HG02943 (cell line): ENCODE data around the gene CCDC40.
"Not testable (repeated sequence)": the region's sequence is repeated elsewhere in the genome, so short reads cannot be mapped to it uniquely, and the experiment has no call there.

Source experiments
- ATAC-seq: cut with Tn5 transposase; IDR thresholded peaks from one replicate; pipeline ENCODE4 v1.9.1; 2021; ENCODE audit warnings: mild to moderate bottlenecking, low read depth, moderate library complexity; ENCODE audit not compliant: unreplicated experiment

Gene CCDC40, protein sequence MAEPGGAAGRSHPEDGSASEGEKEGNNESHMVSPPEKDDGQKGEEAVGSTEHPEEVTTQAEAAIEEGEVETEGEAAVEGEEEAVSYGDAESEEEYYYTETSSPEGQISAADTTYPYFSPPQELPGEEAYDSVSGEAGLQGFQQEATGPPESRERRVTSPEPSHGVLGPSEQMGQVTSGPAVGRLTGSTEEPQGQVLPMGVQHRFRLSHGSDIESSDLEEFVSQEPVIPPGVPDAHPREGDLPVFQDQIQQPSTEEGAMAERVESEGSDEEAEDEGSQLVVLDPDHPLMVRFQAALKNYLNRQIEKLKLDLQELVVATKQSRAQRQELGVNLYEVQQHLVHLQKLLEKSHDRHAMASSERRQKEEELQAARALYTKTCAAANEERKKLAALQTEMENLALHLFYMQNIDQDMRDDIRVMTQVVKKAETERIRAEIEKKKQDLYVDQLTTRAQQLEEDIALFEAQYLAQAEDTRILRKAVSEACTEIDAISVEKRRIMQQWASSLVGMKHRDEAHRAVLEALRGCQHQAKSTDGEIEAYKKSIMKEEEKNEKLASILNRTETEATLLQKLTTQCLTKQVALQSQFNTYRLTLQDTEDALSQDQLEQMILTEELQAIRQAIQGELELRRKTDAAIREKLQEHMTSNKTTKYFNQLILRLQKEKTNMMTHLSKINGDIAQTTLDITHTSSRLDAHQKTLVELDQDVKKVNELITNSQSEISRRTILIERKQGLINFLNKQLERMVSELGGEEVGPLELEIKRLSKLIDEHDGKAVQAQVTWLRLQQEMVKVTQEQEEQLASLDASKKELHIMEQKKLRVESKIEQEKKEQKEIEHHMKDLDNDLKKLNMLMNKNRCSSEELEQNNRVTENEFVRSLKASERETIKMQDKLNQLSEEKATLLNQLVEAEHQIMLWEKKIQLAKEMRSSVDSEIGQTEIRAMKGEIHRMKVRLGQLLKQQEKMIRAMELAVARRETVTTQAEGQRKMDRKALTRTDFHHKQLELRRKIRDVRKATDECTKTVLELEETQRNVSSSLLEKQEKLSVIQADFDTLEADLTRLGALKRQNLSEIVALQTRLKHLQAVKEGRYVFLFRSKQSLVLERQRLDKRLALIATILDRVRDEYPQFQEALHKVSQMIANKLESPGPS

DNA sequence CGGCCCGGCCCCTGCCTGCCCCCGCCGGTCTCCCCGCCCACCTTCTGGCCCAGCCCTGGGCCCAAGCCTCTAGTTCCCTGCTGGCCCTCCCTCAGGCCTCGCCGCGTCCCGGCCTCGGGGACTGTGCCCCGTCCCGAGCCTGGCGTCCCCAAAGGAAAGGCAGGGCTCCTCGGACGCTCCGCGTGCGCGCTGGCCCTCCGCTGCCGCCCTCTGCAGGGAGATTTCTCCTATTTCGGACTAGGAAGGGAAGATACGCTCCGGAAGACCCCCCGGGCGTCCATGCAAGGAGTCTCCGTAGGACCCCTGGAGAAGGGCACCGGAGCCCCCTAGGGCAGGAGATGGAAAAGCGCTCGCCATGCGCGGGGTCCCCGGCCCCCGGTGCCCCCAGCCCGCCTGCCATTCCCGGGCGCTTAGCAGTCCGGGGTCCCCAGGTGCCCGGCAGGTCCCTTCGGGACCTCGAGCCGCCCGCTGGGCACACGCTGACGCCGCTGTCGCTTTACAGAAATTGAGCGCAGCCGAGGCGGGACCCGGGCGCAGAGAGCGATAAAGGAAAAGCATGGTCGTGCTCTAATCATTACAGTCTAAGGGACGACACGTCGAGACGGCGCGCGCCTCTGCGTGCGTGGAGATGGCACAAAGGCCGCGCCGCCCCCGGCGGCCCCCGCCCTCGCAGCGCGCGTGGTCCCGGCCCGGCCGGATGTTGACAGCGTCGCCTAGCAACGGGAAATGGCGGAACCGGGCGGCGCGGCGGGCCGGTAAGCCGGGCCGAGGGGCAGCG lies at the start of gene CCDC40:
TSS of gene CCDC40 (plus strand) at position 706 of the 778 bp plus-strand sequence. CDS start at position 727, 21 bp downstream.
- ATAC-seq, result no peak

DNA sequence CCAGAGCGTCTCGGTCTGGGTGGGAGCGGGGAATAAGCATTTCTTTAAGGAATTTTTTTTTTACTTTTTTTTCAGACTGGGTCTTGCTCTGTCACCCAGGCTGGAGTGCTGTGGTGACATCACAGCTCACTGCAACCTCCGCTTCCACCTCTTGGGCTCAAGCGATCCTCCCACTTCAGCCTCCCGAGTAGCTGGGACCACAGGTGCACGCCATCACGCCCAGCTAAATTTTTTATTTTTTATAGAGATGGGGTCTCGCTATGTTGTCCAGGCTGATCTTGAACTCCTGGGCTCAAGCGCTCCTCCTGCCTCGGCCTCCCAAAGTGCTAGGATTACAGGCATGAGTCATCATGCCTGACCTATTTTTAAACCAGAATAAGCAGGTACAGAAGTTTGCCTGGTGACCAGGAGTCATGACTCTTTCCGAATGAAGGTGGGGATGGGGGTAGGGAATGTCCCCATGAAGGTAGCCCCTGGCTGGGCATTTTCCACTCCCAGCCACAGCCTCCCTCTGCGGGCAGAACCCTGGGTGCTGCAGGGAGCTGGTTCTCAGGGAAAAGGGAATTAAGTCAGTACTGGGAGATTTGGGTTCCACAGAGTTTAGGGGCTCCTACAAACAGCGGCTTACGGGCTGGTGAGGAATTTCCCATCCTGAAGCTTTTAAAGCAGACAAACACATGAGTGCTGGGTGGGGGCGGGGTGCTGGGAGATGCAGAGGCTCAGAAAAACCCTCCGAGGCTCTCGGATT lies 49.1 kb upstream of the CCDC40 start:
- no peak for ATAC-seq

DNA sequence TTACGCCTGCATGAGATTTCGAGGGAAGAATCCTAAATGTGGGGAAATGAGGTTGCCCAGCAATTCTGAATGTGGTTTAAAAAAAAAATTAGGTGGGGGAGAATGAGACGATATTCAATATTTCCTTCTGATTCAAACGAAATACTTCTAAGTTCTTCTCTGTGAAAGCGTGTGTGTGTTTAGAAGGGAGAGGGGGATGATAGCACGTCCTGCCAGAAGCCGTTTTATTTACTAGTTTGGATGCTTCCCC lies 48.6 kb upstream of the CCDC40 start:
- no peak for ATAC-seq

DNA sequence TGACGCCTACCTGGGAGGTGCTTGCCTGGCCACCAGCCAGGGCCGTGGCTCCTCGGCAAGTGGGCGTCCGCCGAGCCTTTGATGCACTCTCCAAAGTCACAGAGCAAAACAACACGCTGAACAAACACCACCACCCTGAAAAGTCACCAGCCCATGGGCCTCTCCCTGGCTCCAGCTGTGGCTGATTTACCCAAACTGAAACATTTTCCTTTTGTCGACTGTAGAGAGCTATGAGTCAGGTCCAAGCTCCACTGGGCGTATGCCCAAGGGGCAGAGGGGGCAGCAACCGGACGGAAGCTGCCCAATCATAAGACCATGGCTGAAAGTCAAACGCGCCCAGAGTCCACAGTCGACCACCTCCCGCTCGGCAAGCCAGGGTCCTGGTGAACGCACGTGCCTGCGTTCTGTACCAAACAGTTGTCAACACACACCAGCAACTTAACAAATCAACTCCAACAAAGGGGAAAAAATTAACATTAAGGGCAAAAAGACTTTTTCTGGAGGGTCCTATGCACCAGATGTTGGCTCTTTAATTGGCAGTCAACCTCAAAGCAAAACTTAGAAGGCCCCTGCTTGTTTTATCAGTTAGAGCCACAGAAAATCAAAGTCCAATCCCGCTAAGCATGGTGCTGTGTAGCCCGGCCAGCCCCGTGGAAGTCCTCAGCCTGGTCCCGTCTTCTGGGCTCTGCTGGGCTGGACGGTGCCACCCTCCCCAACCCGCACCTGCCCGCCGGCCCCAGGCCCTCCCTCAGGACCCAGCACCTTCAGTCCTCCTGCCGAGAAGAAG lies 48.1 kb upstream of the CCDC40 start:
- no peak for ATAC-seq

DNA sequence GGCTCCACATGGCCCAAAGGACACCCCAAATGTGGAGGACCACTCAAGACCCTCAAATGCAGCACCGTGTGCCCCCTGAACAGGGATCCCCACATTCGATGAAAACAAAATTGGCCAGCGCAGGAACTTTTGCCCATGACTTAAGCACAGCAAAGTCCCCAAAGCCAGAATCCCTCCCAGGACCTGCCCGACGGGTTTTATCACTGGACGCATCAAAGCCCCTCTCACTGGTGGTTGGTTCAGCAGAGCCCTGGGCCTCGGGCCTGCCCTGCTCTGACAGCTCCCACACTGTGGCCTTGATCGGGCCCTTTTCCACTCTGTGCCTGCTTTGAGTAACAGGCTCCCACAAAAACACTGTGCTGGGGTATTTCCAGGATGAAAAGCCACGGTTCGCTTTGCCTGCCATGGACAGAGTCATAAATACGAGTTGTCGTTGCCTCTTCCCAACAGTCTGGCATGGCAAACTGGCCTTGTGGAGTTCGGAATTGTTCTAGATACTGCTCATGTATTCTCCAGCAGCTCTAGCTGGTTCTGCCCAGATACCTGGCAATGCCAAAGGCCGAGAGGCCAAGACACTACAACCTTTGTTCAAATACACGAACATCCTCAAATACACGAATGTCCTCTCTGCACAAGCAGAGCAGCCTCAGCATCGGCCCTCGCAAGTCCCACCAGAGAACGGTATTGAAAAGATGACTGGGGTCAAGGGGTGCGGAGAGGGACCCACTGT lies 47.2 kb upstream of the CCDC40 start:
- no peak for ATAC-seq

DNA sequence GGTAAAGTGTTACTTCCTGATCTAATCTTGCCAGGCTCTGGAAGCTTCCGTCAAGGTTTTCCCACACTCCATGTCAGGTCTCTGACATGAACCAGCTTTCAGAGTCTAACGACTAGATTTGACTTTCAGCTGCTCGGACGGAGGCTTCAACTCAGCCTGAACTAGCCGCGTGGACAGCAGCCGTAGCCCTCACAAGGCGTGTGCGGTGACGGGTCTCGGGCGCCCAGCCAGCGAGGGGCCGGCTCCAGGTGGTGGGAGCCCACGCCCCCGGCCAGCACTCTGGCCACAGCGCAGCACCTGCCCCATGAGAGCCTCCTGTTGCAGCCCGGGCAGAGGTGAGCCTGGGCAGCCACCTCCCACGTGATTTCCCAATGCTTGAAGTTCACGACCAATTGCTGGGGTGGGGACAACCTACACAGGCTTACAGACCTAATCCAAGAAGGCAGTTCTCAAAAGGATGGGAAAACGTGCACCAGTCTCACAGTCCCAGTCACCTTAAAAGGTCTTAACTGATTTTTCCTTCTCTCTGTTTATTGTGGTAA lies 46.3 kb upstream of the CCDC40 start:
- ATAC-seq, result no peak

DNA sequence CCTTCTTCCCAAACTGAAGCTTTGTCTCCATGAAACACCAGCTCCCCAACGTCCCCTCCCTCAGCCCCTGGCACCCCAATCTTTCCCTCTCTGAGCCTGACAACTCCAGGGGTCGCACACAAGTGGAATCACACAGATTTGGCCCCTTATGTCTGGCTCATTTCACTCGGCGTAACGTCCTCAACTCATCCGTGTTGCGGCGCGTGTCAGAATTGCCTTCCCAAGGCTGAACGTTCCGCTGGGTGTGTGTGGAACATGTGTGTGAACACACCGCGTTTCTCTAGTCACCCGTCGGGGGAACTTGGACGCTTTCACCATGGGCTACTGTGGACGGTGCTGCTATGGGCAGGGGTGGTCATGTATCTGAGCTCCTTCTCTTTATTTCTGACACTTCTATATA lies 45.7 kb upstream of the CCDC40 start:
- ATAC-seq, result no peak

DNA sequence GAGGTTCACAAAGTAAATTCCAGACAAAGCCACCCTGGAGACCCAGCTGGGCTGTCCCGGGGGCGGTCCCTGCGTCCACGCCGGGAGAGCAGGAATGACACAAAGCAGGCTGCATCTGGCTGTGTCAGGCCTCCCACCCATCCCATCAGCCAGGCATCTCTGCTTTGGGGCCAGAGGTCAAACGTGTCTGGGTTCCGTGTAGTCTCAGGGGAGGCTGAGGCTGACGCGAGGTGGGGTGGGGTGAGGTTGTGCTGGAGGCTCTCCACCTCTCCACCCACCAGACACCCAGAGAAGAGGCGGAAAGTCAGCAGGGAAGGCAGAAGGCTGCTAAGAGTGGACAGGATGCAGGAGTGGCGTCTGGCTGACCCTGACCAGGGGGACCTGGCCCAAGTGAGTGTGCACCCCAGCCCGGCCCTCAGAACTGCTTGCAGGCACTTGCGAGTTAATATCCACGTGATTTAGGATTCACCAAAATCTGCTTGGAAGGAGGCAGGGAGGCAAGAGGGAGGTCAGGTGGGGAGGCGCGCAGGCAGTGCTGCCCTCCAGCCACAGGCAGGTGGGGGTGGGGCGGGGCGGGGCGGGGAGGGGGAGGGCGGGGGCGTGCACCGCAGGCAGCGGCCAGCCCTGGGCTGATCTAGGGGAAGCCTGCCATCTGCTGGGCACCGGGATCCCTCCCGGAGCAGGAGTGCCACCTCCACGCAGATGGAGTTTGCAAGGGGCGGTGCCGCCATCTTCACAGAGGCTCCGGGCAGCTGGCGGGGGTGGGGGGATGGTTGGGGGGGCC lies 45.1 kb upstream of the CCDC40 start:
- no peak for ATAC-seq

DNA sequence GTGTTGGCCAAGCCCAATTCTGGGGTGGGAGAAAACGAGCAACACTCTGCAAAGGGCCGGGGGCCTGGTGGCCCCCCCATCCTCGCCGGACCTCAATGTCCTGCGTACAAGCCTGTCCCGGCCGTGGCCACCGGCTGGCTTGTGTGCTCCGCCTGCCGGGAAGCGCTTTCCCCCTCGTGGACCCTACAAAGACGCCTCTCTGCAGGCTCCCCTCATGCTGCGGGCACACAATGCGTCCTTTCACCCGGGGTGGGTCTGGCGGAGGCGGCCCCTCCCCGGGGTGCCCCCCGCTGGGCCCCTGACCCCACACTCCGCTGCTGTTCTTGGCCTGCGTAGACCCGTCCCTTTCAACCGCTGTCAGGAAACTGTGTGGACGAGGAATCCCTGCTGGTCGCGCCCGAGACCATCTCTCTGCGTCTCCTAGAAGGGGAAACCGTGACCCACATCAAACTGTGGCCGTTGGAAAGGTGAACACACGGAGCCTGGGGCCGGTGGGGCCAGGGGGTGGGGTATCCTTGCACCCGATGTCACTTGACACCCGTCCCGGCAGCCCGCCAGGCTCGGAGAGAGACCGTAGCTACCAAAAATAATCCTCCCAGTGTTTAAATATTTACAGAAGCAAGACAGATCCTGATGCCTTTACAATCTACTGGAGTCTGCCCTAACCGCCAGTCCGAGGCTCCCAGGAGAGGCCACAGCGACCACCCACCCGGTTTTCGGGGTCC lies 44.4 kb upstream of the CCDC40 start:
- no peak for ATAC-seq

DNA sequence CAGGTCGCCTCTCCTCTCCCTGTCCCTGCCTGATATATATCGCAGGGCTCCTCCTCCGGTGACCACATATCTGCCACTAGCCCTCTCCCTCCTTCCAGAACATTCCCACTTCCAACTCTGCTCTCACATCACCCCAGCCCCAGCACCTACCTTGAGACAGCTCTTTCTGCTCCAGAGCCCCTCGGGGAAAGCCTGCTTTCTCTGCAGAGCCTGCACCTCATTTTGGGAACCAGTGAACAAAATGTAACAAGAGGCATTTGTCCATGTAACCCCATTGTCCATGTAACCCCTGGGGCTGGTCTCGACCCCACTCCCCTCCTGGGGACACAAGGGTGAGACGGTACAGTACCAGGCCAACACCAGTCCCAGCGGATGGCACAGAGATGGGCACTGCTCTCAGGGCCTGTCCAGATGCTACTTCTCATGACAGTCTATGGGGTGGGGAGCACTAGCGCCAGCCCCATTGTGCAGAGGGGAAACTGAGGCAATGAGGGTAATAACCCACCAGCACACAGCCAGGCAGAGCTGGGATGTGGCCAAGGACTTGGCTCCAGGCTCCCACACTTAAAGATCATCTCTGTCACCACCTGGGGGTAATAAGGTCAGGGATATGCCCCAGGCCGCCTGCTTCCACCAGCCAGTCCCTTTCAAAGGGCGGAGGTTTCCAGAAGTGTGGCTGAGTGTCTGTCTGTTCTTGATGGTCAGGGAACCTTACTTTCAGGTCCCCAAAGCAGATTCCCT lies 43.6 kb upstream of the CCDC40 start:
- no peak for ATAC-seq

DNA sequence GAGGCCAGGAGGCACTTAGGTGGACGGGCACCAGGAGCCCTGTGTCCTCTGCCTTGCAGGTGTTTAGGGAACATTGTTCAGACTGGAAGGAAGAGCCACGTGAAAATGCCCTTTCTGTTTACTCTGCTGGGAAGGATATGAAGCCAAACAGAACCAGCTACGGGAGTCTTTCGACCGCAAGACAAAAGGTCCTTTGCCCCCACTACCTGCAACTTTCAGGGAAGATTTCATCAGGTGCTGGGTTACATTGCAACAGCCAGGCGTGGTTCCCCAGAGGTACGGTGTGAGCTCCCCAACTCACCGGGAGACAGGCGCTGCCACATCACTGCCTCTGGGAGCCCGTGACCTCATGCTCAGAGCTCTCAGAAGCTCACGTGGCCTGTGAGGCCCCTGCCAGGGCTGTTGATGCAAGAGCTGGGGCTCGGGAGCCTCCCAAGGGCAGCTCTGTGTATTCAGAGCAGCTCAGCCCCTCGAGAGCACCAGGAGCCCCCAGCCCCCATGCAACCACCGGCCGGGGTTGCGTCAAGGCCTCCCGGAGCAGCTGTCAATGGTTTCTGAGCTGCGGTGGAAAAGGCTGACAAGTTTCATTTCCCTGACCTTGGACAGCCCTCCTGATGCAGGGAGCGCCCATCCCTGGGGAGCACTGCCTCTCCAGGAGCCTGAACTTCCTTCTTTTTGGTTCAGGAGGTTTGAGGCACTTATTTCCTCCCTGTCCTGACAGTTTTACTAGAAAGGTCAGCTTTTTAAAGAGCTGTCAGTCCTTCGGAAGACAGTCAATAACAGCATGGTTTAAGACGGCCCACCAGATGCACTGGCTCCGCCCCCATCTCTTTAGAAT lies 42.8 kb upstream of the CCDC40 start:
- ATAC-seq, result no peak

DNA sequence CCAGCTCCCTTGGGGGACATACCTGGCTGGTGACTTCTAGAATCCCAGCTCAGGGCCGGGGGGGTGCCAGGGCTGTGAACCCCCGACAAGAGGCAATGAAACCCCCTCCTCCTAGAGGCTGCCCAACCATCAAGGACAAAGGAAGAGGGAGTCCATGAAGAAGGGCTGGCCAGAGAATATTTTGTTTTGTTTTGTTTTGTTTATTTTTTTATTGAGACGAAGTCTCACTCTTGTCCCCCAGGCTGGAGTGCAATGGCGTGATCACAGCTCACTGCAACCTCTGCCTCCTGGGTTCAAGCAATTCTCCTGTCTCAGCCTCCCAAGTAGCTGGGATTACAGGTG lies 42.2 kb upstream of the CCDC40 start:
- ATAC-seq, result not testable (repeated sequence)

DNA sequence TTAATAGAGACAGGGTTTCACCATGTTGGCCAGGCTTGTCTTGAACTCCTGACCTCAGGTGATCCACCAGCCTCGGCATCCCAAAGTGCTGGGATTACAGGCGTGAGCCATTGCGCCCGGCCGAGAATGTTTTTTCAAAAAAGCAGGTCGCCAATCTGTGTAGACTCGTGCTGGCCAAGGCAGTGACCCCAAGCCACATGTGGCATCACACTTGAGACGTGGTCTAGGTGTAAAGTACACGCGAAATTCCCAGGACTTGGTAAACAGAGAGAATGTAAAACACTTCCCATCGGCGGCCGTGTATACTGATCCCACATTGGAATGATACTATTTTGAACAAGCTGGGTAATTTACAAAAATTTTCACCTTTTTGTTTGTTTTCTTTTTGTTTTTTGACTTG lies 41.8 kb upstream of the CCDC40 start:
- no peak for ATAC-seq

DNA sequence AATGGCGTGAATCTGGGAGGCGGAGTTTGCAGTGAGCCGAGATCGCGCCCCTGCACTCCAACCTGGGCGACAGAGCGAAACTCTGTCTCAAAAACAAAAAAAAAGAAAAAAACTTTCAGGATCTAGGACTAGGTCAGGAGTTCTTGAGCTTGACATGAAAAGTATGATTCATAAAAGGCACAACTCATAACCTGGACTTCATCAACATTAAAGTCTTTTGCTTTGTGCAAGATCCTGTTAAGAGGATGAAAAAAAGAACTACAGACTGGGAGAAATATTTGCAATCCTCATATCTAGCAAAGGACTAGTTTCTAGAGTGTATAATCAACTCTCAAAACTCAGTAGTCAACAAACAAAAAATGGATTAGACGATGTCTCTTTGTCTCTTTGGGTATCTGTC lies 40.7 kb upstream of the CCDC40 start:
- no peak for ATAC-seq

DNA sequence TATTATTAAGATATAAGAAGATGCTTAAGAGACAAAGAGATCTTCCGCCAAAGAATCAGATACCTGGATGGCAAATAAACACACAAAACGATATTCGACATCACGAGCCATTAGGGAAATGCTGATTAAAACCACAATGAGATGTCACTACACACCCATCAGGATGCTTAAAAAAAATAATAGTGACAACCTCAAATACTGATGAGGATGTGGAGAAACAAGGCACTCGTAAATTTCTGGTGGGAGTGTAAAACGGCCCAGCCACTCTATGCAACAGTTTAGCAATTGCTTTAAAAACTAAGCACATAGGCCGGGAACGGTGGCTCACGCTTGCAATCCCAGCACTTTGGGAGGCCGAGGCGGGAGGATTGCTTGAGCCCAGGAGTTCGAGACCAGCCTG lies 40.2 kb upstream of the CCDC40 start:
- no peak for ATAC-seq
